ENCODE measurements around the gene KPTN.

Gene KPTN

GRCh38 chr19:47508721-47509120 is 24.7 kb upstream of the KPTN start:
- DNase-seq (ENCODE audit: low spot score): no peak

GRCh38 chr19:47507924-47508553 is 24.0 kb upstream of the KPTN start:
- no peak for DNase-seq (ENCODE audit: low spot score)

GRCh38 chr19:47507012-47507411 is 23.0 kb upstream of the KPTN start:
- DNase-seq (ENCODE audit: low spot score): no peak

DNA sequence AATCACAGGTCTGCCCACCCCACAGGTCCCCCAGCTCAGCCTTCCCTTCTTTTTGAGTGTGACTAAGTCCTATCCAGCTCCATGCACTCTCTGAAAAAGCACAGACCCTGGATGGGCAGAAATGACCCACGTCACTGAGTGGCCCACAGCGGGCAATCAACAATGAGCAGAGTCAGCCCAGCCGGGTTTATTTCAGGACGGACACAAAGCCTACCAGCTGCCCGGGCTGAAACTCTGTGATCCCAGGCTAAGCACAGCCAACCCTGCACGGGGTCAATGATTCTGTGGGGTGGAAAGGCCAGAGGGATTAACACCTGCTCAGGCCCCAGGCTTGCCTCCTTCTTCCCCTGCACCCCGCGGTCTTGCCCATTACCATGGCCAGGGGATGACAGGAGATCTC is 22.4 kb upstream of the KPTN start:
- DNase-seq (ENCODE audit: low spot score): no peak

GRCh38 chr19:47505506-47505905 is 21.5 kb upstream of the KPTN start:
- no peak for DNase-seq (ENCODE audit: low spot score)

GRCh38 chr19:47503826-47504150 is 19.8 kb upstream of the KPTN start:
- no peak for DNase-seq (ENCODE audit: low spot score)

DNA sequence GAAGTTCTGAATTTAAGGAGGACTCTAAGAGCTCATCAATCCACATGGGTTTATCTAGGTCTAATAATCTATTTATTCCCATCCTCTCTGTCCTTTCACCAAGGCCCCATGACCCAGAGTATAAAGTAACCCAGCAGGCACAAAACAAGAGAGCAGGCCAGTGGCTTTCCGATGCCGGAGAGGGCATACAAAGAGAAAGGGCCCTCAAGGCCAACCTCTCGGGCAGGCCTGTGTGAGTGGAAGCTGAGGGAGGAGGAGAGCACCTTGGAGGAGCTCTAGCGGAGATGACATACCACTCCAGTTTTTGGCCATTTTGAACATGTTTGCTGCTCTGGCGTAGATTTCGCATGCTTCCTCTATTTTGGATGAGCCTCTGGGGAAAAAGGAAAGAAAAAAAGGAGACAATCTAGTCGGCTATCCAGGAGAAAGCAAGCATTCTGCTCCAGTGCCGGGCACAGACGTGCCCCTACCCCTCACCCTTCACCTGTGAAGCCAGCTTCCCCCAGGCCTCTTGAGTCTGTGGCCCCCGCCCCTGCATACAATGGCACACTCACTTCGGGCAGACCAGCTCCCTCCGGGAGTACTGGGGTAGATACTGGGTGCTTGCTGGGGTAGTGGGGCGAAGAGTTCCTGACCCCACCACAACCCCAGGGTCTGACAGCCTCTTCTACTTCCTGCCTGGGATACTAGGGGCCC is 19.3 kb upstream of the KPTN start:
- no peak for DNase-seq (ENCODE audit: low spot score)

GRCh38 chr19:47499863-47500830 is 16.1 kb upstream of the KPTN start:
- no peak for DNase-seq (ENCODE audit: low spot score)

DNA sequence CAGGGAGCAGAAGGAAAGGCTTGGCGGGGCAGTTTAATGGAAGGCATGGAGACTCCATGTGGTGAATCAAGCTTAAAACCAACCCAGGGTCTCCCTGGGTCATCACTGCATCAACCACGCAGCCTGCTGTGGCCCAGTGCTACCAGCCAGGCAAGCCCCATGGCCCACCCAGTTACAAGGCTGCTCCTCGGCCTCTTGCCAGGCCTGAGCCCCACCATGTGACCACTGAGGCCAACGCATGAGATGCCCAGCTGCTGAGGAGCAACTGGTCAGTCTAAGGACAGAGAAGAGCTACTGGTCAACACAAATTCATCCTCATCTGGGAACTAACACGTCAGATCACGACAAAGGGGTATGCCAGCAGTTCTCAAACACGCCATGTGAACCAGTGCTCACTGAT is 15.4 kb upstream of the KPTN start:
- no peak for DNase-seq (ENCODE audit: low spot score)

DNA sequence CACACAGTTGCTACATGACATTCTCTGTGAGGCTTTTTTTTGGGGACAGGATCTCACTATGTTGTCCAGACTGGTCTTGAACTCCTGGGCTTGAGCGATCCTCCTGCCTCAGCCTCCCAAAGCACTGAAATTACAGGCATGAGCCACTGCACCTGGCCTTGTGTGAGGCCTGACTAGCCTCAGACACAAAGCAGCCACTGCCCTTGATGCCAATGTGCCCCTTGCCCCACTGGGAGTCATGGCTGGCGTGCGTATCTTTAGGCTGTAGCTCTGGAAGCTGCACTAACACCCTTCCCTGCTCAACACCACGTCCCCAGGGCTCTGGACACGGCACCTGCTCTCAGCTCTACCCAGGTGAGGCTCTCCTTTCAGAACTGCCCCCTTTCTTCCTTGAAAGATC is 14.5 kb upstream of the KPTN start:
- DNase-seq (ENCODE audit: low spot score): no peak

GRCh38 chr19:47497821-47498520 is 14.0 kb upstream of the KPTN start:
- no peak for DNase-seq (ENCODE audit: low spot score)

- no peak for DNase-seq (ENCODE audit: low spot score)
These were observed 13.2 kb upstream of the KPTN start for GRCh38 chr19:47497050-47497766.

DNA sequence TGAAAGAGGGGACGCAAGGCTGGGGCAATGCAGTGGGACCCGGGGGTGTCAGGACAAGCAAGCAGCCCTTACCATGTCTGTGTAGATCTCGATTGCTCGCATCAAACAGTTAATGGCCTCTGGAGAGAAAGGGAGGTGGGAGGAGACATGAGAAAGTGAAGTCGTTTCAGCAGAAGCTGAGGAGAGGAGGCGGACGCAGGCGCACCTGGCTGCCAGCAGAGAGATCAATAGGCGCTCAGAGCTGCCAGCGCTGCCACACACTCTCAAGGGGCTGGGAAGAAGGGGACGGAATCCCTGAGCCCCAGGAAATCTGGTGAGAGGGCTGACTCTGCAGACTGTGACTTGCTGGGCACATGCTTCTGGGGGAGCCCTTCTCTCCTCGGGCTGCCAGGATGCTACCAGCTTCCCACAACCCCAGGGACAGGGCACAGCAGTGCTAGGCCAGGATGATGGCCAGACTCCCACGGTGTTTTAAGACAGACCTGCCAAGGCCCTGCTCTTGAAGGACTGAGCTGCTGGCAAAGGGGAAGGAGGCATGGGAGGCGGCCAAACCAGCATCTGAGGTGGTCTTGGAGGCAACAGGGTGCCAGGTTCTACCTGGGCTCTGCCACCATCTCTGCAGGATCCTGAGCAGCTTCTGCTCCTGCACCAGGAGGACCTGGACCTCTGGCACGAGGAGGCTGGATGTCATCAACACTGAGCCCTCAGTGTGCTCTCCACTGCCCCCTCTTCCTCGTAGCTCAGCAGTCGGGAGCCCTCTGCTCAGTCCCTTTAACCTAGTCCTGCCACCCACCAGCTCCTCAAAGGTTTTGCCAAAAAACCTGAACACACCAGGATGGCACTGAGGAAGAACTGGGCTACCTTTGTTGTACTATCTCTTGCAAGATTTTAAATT is 11.7 kb upstream of the KPTN start:
- DNase-seq (ENCODE audit: low spot score): no peak

GRCh38 chr19:47494729-47495128 is 10.7 kb upstream of the KPTN start:
- no peak for DNase-seq (ENCODE audit: low spot score)

DNA sequence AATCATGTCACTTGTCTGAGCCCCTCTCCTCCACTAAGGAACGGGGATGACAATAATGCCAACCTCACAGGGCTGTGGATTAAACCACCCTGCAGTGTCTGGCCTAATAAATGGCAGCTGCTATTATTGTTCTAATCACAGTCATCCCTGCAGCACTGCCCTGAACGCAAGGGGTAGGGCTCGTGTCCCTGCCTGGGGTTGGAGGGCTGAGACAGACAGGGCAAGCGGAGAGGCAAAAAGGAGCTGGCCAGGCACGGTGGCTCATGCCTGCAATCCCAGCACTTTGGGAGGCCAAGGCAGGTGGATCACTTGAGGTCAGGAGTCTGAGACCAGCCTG is 10.2 kb upstream of the KPTN start:
- DNase-seq (ENCODE audit: low spot score): no peak

DNA sequence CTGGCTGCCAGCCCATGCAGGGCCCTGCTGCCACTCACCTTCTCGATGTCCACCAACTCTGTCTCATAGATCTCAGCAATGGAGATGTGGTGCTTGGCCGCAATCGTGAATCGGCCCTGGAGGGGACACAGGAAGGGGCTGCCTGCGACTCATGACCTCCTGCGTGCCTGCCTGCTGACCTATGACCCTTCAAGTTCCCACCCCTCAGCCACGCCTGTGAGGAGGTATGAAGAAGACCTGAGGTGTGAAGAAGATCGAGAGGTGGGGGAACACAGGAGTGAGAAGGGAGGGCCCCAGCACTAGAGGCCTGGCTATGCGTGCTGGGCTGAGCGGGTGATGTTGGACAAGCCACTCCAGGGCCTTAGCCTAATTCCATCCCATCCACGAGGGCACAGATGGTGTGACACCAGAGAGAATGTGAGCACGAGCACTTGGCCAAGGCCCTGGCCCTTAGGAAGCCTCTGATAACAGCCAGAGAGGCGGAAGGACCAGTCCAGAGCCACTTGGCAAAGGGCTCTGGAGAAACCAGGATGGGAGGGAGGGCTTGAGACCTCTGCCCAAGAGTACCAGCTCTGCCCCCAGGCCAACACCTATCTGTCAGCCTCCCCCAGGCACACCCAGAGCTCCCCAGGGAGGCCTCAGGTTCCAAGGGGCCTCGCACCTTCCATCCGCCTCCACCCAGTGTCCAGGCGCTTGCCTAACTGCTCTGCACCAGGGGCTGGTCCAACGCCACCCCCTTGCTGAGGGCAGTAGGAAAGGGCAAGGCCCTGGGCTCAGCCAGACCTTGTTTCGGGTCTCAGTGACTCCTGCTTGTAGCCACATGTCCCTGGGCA is 9.6 kb upstream of the KPTN start:
- DNase-seq (ENCODE audit: low spot score): no peak

DNA sequence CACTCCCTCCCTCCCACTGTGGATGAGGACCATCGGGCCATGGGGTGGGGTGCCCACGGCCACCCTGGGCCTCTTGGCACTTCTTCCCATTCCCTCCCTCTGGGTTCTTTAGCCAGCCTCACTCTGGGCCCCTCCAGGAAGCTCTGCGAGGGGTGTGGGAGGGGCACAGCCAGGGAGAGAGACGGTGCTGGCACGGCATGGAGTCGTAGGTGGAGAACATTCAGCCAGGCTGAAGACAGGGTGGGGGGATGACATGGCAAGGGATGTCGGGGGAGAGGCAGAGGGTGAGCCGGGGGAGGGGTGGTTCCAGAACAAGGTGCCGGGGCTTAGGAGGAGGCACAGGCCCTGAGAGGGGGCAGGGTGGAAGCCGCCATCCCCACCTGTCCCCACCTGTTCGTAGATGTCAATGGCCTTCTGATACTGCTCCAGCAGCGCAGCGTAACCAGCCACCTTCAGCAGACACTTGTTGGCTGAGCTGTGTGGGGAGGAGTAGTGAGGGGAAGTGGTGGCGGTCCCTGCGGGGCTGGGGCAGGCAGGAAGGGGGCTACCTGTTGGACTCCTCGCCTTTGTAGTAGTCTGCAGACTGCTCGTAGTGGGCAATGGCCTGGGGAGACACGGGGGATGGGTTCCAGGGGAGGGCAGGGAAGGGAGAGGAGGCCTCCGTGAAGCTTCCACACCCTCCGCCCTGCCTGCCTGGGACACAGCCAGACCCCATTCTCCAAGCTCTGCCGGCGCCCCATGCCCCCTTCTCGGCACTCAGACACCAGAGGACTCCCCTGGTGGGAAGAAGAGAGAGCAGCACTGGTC is 8.8 kb upstream of the KPTN start:
- DNase-seq (ENCODE audit: low spot score): no peak

- no peak for DNase-seq (ENCODE audit: low spot score)
These were observed 8.1 kb upstream of the KPTN start for GRCh38 chr19:47492137-47492533.
